ENCODE measurements around the gene NIN.

The NIN gene

DNA sequence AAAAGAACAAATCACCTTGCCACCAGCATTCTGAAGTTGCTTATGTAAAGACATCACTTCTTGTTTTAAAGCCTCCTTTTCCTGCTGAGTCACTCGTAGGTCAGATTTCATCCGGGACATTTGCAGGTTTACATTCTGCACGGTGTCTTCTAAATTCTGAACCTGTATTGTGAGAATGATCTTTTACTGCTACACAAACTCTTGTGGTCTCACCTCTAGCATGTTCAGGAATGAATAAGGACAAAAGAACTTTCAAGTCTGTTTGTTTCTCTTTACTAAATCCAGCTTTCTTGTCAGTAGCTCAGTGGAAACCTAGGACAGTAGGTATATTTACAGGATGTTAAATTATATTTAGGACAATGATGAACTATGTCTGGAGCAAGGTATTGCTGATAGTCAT, 89.4 kb downstream of the NIN start:
- H3K4me3 ChIP-seq (replicated peaks in 1 of 2; ENCODE audit: low read depth in 2 of 2, low read length in 2 of 2) = no peak overlapping the region
- TF ChIP-seq CTCF (IDR thresholded peaks at IDR 0.05; ENCODE audit: low read depth, low read length) = no peak
- DNase-seq (ENCODE audit: low read depth in 2 of 2) = peak; percentile 18 to 58

- no peak overlapping the region for H3K4me3 ChIP-seq (replicated peaks in 1 of 2; ENCODE audit: low read depth in 2 of 2, low read length in 2 of 2)
- DNase-seq (ENCODE audit: low read depth in 2 of 2) = peak in 1 of 2 donors; percentile 51
- TF ChIP-seq CTCF (IDR thresholded peaks at IDR 0.05; ENCODE audit: low read depth, low read length) = no peak
Observed at GRCh38 chr14:50740856-50741255, 90.1 kb downstream of the NIN start.

DNA sequence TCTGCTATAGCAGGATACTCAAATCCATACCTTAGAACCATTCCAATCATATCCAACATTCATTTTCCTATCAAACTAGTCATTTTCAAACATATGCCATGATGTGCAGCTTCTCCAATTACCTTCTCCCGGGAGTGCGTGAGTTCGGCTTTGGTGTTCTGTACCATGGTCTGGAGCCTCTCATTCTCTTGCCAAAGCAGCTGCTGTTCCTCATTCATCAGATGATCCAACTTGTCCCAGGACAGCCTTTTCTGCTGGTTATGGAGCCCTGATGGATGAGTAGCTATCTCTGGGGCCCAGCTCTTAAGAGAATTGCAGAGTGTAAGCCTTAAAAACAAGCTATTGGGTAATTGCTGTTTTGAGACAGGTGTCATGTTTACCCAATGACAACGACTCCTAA, 91.8 kb downstream of the NIN start:
- no peak overlapping the region for H3K4me3 ChIP-seq (replicated peaks in 1 of 2; ENCODE audit: low read depth in 2 of 2, low read length in 2 of 2)
- DNase-seq (ENCODE audit: low read depth in 2 of 2) = no peak
- no peak for TF ChIP-seq CTCF (IDR thresholded peaks at IDR 0.05; ENCODE audit: low read depth, low read length)

GRCh38 chr14:50736932-50737419, 94.0 kb downstream of the NIN start:
- H3K4me3 ChIP-seq (replicated peaks in 1 of 2; ENCODE audit: low read depth in 2 of 2, low read length in 2 of 2) = no peak overlapping the region
- TF ChIP-seq CTCF (IDR thresholded peaks at IDR 0.05; ENCODE audit: low read depth, low read length) = no peak
- DNase-seq (ENCODE audit: low read depth in 2 of 2) = no peak

GRCh38 chr14:50734950-50735695, 95.8 kb downstream of the NIN start:
- no peak overlapping the region for H3K4me3 ChIP-seq (replicated peaks in 1 of 2; ENCODE audit: low read depth in 2 of 2, low read length in 2 of 2)
- no peak for TF ChIP-seq CTCF (IDR thresholded peaks at IDR 0.05; ENCODE audit: low read depth, low read length)
- no peak for DNase-seq (ENCODE audit: low read depth in 2 of 2)

DNA sequence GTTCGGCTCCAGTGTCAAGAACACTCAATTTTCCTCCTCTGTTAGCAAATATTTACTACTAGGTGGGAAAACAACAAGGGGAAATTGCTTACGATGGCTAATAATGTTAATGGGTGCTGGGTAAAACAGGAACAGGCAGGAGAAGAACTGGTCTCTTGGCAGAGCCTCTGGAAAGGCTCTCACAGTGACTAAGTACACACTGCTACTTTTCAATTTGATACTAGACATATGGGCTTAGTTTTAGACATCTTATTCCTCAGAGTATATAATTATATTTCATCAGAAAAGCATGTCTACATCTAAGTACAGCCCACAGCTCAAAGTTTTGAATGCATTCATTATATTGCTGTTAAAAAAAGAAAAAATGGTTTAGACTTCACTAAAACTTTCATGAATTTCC, 97.5 kb downstream of the NIN start:
- no peak for DNase-seq (ENCODE audit: low read depth in 2 of 2)
- no peak overlapping the region for H3K4me3 ChIP-seq (replicated peaks in 1 of 2; ENCODE audit: low read depth in 2 of 2, low read length in 2 of 2)
- no peak for TF ChIP-seq CTCF (IDR thresholded peaks at IDR 0.05; ENCODE audit: low read depth, low read length)

GRCh38 chr14:50728836-50729235, 102.1 kb downstream of the NIN start:
- no peak for TF ChIP-seq CTCF (IDR thresholded peaks at IDR 0.05; ENCODE audit: low read depth, low read length)
- H3K4me3 ChIP-seq (replicated peaks in 1 of 2; ENCODE audit: low read depth in 2 of 2, low read length in 2 of 2) = no peak overlapping the region
- no peak for DNase-seq (ENCODE audit: low read depth in 2 of 2)
